Measurements from ENCODE around the gene FAM171A1.

The FAM171A1 gene

DNA sequence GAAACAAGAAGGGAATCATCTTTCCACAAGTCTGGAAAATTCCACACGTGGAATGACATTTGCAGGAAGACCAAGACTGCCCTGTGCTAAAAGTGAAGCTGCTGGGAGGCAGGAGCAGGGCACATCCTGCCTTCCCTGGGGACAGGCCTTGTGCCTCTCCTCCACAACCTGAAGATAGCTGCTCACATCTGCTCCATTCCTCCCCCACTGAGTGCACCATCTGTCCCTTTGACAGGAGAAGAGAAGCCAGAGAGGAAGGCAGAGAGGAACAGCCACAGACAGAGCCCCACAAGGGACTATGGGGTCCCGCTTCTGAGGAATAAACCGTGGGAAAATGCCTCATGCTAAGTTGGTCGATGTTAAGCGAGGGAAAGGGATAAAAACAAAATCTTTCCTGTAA, 15.9 kb upstream of the FAM171A1 start:
- TF ChIP-seq, protein P1, sequence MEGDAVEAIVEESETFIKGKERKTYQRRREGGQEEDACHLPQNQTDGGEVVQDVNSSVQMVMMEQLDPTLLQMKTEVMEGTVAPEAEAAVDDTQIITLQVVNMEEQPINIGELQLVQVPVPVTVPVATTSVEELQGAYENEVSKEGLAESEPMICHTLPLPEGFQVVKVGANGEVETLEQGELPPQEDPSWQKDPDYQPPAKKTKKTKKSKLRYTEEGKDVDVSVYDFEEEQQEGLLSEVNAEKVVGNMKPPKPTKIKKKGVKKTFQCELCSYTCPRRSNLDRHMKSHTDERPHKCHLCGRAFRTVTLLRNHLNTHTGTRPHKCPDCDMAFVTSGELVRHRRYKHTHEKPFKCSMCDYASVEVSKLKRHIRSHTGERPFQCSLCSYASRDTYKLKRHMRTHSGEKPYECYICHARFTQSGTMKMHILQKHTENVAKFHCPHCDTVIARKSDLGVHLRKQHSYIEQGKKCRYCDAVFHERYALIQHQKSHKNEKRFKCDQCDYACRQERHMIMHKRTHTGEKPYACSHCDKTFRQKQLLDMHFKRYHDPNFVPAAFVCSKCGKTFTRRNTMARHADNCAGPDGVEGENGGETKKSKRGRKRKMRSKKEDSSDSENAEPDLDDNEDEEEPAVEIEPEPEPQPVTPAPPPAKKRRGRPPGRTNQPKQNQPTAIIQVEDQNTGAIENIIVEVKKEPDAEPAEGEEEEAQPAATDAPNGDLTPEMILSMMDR (IDR thresholded peaks at IDR 0.05; ENCODE audit: low read depth, low read length, missing control alignments) = no peak
- H3K4me3 ChIP-seq (replicated peaks; ENCODE audit: low read depth, low read length) = no peak overlapping the region
- DNase-seq (ENCODE audit: extremely low read depth, low read depth) = no peak

DNA sequence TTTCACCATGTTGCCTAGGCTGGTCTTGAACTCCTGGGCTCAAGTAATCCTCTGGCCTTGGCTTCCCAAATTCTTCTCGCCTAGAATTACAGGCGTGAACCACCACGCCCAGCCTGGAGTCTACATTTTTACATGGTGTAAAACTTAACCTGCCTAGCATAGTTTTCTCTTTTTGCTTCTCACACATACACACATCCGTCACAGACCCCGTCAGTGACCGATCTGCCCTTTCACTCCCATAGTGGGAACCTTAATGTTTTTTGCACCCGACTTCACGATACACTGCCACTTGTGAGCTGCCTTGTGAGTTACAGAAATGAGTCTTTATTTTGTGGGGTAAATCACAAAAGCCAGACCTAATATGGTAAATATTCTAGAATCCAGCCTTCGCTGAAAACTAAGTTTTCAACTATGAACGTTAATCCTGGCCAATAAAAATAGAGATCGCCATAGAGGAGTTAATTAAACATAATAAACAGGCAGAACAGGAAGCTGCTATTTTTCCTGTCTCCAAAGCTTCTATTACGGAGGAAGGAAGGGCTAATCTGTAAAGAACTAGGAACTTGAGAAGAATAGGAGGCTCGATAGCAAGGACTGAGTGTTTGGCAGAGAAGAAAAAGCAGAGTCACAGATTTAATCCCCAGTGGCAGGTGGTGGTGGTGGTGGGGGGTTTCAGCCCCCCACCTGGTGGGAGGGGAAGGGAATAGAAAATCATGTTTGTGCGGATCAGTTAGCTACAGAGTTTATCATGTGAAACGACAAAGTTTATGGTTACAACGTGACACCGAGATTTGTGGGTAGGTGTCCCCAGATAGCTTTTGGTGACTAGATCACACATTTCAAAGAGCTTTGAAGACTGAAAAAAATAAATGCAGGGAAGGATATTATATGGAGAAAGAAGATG, 14.7 kb upstream of the FAM171A1 start:
- TF ChIP-seq, protein P1 (IDR thresholded peaks at IDR 0.05; ENCODE audit: low read depth, low read length, missing control alignments) = no peak
- DNase-seq (ENCODE audit: extremely low read depth, low read depth) = no peak
- no peak overlapping the region for H3K4me3 ChIP-seq (replicated peaks; ENCODE audit: low read depth, low read length)

DNA sequence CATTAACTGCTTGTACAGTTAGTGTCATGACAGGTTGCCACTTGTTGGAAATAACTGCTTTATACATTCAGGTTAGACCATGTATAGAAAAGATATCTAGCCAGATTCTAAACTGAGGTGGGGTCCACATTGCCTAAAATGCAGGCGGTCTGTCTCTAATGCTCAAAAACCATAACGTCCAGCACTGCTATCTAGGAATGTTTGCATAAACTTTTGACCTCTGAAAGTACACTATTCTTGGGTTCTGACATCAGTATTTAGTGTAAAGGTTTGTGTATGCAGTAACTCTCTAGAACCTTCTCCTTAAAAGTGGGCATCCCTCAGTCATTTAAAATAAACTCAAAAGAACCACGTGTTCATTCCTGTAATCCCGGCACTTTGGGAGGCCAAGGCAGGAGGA, 10.3 kb upstream of the FAM171A1 start:
- TF ChIP-seq, protein P1 (IDR thresholded peaks at IDR 0.05; ENCODE audit: low read depth, low read length, missing control alignments) = no peak
- H3K4me3 ChIP-seq (replicated peaks; ENCODE audit: low read depth, low read length) = no peak overlapping the region
- DNase-seq (ENCODE audit: extremely low read depth, low read depth) = no peak

DNA sequence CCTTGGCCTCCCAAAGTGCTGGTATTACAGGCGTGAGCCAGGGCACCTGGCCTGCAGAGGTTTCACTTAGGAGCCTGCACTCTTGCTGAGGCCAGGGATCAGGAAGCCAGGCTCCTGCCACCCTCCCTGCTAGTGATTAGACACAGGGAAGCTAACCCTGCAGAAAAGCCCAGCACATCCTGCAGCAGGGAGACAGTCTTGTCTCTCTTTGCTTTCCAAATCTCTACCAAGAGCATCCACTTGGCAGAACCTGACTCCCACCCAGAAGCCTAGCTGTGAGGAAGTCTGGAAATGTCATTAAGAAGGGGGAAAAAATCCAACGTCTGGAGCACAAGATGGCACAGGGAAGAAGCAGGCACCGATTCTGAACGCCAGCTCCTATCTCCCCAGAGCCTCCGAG, 8.0 kb upstream of the FAM171A1 start:
- DNase-seq (ENCODE audit: extremely low read depth, low read depth) = no peak
- TF ChIP-seq, protein P1 (IDR thresholded peaks at IDR 0.05; ENCODE audit: low read depth, low read length, missing control alignments) = no peak
- H3K4me3 ChIP-seq (replicated peaks; ENCODE audit: low read depth, low read length) = no peak overlapping the region

DNA sequence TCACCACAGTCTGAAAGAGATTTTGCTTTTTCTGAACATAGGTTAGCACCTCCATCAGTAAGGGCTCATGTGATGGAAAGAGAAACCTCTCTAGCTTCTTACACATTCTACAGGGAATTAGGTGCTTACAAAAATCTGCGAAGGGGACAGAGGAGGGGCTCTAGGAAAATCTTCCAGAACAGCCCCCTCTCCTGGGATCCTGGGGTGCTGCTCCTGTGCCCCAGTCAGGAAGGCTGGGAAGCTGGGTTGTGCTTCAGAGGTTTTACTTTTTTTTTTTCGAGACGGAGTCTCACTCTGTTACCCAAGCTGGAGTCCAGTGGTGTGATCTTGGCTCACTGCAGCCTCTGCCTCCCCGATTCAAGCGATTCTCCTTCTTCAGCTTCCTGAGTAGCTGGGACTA, 7.5 kb upstream of the FAM171A1 start:
- DNase-seq (ENCODE audit: extremely low read depth, low read depth) = no peak
- TF ChIP-seq, protein P1 (IDR thresholded peaks at IDR 0.05; ENCODE audit: low read depth, low read length, missing control alignments) = no peak
- no peak overlapping the region for H3K4me3 ChIP-seq (replicated peaks; ENCODE audit: low read depth, low read length)

DNA sequence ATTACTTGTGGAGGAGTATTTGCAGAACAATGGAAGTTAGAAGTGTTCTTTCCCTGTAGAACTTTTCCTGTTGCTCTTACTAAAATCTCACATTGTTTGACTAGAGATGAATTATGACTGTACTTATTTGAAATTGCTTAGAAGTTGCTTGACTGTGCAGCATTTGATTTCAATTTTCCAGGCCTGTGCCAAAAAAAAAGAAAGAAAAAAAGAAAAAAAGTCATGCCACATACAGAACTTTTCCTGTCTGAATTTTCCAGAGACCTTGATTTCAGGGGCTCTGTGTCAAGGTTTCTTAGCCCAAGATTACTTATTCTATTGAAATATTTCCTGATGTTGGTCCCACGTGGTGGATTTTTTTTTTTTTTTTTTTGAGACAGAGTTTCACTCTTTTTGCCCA, 3.5 kb upstream of the FAM171A1 start:
- TF ChIP-seq, protein P1 (IDR thresholded peaks at IDR 0.05; ENCODE audit: low read depth, low read length, missing control alignments) = no peak
- DNase-seq (ENCODE audit: extremely low read depth, low read depth) = no peak
- no peak overlapping the region for H3K4me3 ChIP-seq (replicated peaks; ENCODE audit: low read depth, low read length)
